Measurements from ENCODE around the gene CRYGS.

DNA sequence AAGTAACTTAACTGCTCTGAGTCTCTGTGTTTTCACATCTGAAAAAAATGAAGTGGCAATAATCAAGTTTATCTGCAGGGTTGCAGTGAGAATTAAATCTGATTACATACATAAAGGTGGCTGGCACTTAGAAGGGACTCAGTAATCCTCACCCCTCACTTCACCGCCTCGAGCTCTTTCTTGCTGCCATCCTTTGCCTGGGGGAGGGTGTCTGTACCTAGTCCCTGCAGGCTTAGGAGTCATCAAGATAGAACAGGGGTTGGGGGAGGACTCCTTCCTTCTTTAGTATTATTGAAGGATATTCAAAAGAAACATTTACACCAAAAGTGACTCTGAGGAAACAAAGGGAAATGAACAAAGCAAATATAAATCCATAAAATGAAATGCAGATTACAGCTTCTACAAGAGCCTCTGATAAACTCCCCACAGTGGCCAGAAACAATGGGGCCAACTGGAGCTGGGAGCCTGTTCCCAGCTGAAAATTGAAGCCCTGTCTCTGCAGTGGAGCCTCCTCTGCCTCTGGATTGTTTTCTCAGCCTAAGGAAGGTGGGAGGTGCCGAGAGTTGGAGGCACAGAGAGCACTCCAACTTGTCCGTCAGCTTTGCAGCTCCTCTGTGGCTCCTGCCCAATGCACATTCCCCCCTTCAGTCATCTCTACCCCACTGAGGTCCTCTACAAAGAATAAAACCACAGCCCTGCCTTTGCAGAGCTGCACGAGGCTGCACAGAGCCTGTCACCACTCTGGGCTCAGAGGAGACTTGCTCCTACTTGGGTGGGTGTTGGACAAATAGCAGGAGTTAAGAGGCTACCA is 41.8 kb downstream of the CRYGS start:
- no peak for TF ChIP-seq MAX (CRISPR knock-in tag; IDR thresholded peaks at IDR 0.05)
- no peak for TF ChIP-seq SRSF9 (IDR thresholded peaks at IDR 0.05; ENCODE audit: borderline replicate concordance, low read depth, low read length)
- TF ChIP-seq, protein P1, sequence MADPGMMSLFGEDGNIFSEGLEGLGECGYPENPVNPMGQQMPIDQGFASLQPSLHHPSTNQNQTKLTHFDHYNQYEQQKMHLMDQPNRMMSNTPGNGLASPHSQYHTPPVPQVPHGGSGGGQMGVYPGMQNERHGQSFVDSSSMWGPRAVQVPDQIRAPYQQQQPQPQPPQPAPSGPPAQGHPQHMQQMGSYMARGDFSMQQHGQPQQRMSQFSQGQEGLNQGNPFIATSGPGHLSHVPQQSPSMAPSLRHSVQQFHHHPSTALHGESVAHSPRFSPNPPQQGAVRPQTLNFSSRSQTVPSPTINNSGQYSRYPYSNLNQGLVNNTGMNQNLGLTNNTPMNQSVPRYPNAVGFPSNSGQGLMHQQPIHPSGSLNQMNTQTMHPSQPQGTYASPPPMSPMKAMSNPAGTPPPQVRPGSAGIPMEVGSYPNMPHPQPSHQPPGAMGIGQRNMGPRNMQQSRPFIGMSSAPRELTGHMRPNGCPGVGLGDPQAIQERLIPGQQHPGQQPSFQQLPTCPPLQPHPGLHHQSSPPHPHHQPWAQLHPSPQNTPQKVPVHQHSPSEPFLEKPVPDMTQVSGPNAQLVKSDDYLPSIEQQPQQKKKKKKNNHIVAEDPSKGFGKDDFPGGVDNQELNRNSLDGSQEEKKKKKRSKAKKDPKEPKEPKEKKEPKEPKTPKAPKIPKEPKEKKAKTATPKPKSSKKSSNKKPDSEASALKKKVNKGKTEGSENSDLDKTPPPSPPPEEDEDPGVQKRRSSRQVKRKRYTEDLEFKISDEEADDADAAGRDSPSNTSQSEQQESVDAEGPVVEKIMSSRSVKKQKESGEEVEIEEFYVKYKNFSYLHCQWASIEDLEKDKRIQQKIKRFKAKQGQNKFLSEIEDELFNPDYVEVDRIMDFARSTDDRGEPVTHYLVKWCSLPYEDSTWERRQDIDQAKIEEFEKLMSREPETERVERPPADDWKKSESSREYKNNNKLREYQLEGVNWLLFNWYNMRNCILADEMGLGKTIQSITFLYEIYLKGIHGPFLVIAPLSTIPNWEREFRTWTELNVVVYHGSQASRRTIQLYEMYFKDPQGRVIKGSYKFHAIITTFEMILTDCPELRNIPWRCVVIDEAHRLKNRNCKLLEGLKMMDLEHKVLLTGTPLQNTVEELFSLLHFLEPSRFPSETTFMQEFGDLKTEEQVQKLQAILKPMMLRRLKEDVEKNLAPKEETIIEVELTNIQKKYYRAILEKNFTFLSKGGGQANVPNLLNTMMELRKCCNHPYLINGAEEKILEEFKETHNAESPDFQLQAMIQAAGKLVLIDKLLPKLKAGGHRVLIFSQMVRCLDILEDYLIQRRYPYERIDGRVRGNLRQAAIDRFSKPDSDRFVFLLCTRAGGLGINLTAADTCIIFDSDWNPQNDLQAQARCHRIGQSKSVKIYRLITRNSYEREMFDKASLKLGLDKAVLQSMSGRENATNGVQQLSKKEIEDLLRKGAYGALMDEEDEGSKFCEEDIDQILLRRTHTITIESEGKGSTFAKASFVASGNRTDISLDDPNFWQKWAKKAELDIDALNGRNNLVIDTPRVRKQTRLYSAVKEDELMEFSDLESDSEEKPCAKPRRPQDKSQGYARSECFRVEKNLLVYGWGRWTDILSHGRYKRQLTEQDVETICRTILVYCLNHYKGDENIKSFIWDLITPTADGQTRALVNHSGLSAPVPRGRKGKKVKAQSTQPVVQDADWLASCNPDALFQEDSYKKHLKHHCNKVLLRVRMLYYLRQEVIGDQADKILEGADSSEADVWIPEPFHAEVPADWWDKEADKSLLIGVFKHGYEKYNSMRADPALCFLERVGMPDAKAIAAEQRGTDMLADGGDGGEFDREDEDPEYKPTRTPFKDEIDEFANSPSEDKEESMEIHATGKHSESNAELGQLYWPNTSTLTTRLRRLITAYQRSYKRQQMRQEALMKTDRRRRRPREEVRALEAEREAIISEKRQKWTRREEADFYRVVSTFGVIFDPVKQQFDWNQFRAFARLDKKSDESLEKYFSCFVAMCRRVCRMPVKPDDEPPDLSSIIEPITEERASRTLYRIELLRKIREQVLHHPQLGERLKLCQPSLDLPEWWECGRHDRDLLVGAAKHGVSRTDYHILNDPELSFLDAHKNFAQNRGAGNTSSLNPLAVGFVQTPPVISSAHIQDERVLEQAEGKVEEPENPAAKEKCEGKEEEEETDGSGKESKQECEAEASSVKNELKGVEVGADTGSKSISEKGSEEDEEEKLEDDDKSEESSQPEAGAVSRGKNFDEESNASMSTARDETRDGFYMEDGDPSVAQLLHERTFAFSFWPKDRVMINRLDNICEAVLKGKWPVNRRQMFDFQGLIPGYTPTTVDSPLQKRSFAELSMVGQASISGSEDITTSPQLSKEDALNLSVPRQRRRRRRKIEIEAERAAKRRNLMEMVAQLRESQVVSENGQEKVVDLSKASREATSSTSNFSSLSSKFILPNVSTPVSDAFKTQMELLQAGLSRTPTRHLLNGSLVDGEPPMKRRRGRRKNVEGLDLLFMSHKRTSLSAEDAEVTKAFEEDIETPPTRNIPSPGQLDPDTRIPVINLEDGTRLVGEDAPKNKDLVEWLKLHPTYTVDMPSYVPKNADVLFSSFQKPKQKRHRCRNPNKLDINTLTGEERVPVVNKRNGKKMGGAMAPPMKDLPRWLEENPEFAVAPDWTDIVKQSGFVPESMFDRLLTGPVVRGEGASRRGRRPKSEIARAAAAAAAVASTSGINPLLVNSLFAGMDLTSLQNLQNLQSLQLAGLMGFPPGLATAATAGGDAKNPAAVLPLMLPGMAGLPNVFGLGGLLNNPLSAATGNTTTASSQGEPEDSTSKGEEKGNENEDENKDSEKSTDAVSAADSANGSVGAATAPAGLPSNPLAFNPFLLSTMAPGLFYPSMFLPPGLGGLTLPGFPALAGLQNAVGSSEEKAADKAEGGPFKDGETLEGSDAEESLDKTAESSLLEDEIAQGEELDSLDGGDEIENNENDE (IDR thresholded peaks at IDR 0.05; ENCODE audit: low read depth, low read length): no peak
- no peak for TF ChIP-seq REST (IDR thresholded peaks at IDR 0.05; ENCODE audit: borderline replicate concordance)
- no peak for TF ChIP-seq REST (CRISPR knock-in tag; IDR thresholded peaks at IDR 0.05; ENCODE audit: low read depth)
- no peak for TF ChIP-seq EZH2 (IDR thresholded peaks at IDR 0.05; ENCODE audit: borderline replicate concordance, low read depth, low read length)
- TF ChIP-seq DNMT1 (IDR thresholded peaks at IDR 0.05): no peak
- no peak for TF ChIP-seq GATA2 (CRISPR knock-in tag; IDR thresholded peaks at IDR 0.05)
